Neural progenitor cell (in vitro differentiated cells): ENCODE data around the gene PPP2R1B. TPM values are rescaled to one million over a fixed set of nuclear protein-coding genes. Genes with fewer than 3 reads are reported as not detected.
A peak's percentile ranks its signal among the peaks of the same experiment; 100 is the strongest.
"Not testable (repeated sequence)": the region's sequence is repeated elsewhere in the genome, so short reads cannot be mapped to it uniquely, and the experiment has no call there.

Experiments used
- DNase-seq: peaks from one replicate; pipeline ENCODE4 v3.0.0-alpha.2; 2016; ENCODE audit warnings: low spot score
- H2AFZ ChIP-seq: fragments of 200-600 bp; sonication (generic); replicated peaks from 2 replicates; pipeline ENCODE4 v1.6.1; 2016; ENCODE audit warnings: antibody characterized with exemption
- H3F3A ChIP-seq: fragments of 200-600 bp; sonication (generic); 2 replicates; pipeline ENCODE4 v1.6.1; 2016; ENCODE audit warnings: antibody characterized with exemption, low read depth
- H3K27ac ChIP-seq: fragments of 200-600 bp; sonication (generic); 2 replicates; pipeline ENCODE4 v1.5.1; 2016; ENCODE audit warnings: mild to moderate bottlenecking
- H3K27me3 ChIP-seq: fragments of 200-600 bp; sonication (generic); 2 replicates; pipeline ENCODE4 v1.6.1; 2016; ENCODE audit warnings: mild to moderate bottlenecking, moderate library complexity
- H3K36me3 ChIP-seq: fragments of 200-600 bp; sonication (generic); 2 replicates; pipeline ENCODE4 v1.5.1; 2016
- H3K4me1 ChIP-seq: fragments of 200-600 bp; sonication (generic); 2 replicates; pipeline ENCODE4 v1.6.1; 2016; ENCODE audit warnings: mixed run types
- H3K4me2 ChIP-seq: fragments of 200-600 bp; sonication (generic); 2 replicates; pipeline ENCODE4 v1.6.1; 2016
- H3K4me3 ChIP-seq: fragments of 200-600 bp; sonication (generic); 2 replicates; pipeline ENCODE4 v1.5.1; 2016
- H3K79me2 ChIP-seq: fragments of 200-600 bp; sonication (generic); 2 replicates; pipeline ENCODE4 v1.6.1; 2016; ENCODE audit warnings: low read depth
- H3K9ac ChIP-seq: fragments of 200-600 bp; sonication (generic); 2 replicates; pipeline ENCODE4 v1.6.1; 2016
- H3K9me3 ChIP-seq: fragments of 200-600 bp; sonication (generic); 2 replicates; pipeline ENCODE4 v1.5.1; 2016; ENCODE audit warnings: low read depth
- H4K20me1 ChIP-seq: fragments of 200-600 bp; sonication (generic); 2 replicates; pipeline ENCODE4 v1.6.1; 2016; ENCODE audit warnings: low read depth
- H3K27ac Mint-ChIP-seq: 3 replicates; pipeline ENCODE4 v1.8.0; 2021; ENCODE audit warnings: mixed read lengths
- H3K27me3 Mint-ChIP-seq: 2 replicates; pipeline ENCODE4 v1.8.0; 2022; ENCODE audit warnings: low read depth, mild to moderate bottlenecking, inconsistent platforms, moderate library complexity, mixed read lengths; ENCODE audit not compliant: insufficient read depth
- H3K36me3 Mint-ChIP-seq: 3 replicates; pipeline ENCODE4 v1.8.0; 2021; ENCODE audit warnings: mixed read lengths
- H3K4me1 Mint-ChIP-seq: 3 replicates; pipeline ENCODE4 v1.8.0; 2021; ENCODE audit warnings: mixed read lengths
- H3K4me3 Mint-ChIP-seq: 3 replicates; pipeline ENCODE4 v1.8.0; 2021; ENCODE audit warnings: mild to moderate bottlenecking, moderate library complexity, mixed read lengths
- H3K9me3 Mint-ChIP-seq: 3 replicates; pipeline ENCODE4 v1.8.0; 2020; ENCODE audit warnings: mixed read lengths
- EZH2 ChIP-seq: fragments of 200-600 bp; sonication (generic); IDR thresholded peaks from 2 replicates; pipeline ENCODE4 v1.6.1; 2017; ENCODE audit warnings: antibody characterized with exemption, mild to moderate bottlenecking, moderate library complexity
- EZH2phosphoT487 ChIP-seq: fragments of 200-600 bp; sonication (generic); IDR thresholded peaks from 2 replicates; pipeline ENCODE4 v1.6.1; 2017; ENCODE audit warnings: antibody characterized with exemption
- total RNA-seq: library from RNA; depleted of rRNA; stranded (reverse); fragments of >200 nt; gene quantifications from 2 replicates; pipeline ENCODE4 v1.2.3, GENCODE V29; 2015; ENCODE audit warnings: low replicate concordance
- TF ChIP-seq, protein P1 (sequence below): fragments of 200-600 bp; sonication (generic); IDR thresholded peaks from 2 replicates; pipeline ENCODE4 v1.5.1; 2017; ENCODE audit warnings: antibody characterized with exemption, mild to moderate bottlenecking

PPP2R1B gene
- total RNA-seq, 1 donor from 2014 or later = 68.4 TPM

DNA sequence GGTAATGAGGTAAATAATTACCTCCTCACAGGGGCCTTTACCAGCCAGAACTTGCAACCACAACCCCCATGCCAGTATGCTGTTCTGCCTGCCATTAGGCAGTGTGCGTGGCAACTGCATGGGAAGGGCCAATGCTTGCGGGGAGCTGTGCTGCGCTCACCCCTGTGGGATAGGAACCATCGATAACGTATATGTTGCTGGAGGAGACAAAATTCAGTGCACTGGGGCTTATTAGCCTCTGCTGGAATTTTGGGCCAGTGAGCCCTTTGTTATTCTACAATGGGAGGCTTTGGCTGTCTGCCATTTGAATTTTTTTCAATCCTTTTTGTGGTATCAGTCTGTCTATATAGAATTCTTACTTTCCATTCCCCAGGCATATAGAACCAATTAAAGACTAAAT lies 47.3 kb downstream of the PPP2R1B start:
- Histone ChIP-seq H3K27ac (no peak overlapping the region), H3K27me3 (no peaks in the 10 kb centered on the region), H3K9me3 (no peaks in the 10 kb centered on the region), H3K9ac (no peak overlapping the region), H3K4me3 (no peak overlapping the region), H3K36me3 (no peaks in the 10 kb centered on the region), H3F3A (peaks cover 5% of the 10 kb centered on the region), H3K4me1 (peaks cover 17% of the 10 kb centered on the region), H3K79me2 (no peaks in the 10 kb centered on the region), H2AFZ (no peak overlapping the region), H4K20me1 (no peaks in the 10 kb centered on the region), H3K4me2 (peak overlapping the region; percentile 4)
- no peaks in the 10 kb centered on the region for H3K9me3 Mint-ChIP-seq
- H3K27me3 Mint-ChIP-seq = no peaks in the 10 kb centered on the region
- DNase-seq = peak; percentile 27
- H3K36me3 Mint-ChIP-seq = peaks cover 45% of the 10 kb centered on the region
- no peak overlapping the region for H3K27ac Mint-ChIP-seq
- no peak for TF ChIP-seq EZH2phosphoT487
- TF ChIP-seq, protein P1, sequence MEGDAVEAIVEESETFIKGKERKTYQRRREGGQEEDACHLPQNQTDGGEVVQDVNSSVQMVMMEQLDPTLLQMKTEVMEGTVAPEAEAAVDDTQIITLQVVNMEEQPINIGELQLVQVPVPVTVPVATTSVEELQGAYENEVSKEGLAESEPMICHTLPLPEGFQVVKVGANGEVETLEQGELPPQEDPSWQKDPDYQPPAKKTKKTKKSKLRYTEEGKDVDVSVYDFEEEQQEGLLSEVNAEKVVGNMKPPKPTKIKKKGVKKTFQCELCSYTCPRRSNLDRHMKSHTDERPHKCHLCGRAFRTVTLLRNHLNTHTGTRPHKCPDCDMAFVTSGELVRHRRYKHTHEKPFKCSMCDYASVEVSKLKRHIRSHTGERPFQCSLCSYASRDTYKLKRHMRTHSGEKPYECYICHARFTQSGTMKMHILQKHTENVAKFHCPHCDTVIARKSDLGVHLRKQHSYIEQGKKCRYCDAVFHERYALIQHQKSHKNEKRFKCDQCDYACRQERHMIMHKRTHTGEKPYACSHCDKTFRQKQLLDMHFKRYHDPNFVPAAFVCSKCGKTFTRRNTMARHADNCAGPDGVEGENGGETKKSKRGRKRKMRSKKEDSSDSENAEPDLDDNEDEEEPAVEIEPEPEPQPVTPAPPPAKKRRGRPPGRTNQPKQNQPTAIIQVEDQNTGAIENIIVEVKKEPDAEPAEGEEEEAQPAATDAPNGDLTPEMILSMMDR = no peak
- no peak overlapping the region for H3K4me3 Mint-ChIP-seq
- peaks cover 11% of the 10 kb centered on the region for H3K4me1 Mint-ChIP-seq

DNA sequence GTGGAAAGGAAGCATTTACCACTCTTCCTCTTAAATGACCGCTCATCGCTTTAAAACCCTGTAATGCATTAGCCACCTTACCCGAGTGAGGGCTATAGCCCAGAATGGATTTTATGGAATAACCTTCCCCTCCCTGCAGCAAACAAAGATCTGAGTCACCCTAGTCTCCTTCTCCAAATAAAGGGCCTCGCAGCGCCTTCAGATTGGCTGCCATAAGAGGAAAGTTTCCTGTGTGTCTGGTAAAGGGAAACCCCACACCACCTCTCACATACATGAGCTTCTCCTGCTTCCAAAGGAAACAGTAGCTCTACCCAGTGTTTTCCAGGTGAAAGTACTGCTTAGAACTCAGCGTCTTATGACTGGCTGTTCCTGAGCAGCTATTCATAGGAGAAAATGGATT lies 47.8 kb downstream of the PPP2R1B start:
- H3K79me2 ChIP-seq = no peaks in the 10 kb centered on the region
- peaks cover 11% of the 10 kb centered on the region for H3K4me1 Mint-ChIP-seq
- no peak for TF ChIP-seq EZH2
- no peak for TF ChIP-seq EZH2phosphoT487
- TF ChIP-seq, protein P1 = no peak
- H3K27ac Mint-ChIP-seq = no peak overlapping the region
- peaks cover 46% of the 10 kb centered on the region for H3K36me3 Mint-ChIP-seq
- no peaks in the 10 kb centered on the region for H3K36me3 ChIP-seq
- peak overlapping the region; percentile 40 for H3K27ac ChIP-seq
- no peaks in the 10 kb centered on the region for H3K27me3 ChIP-seq
- H3K9ac ChIP-seq = no peak overlapping the region
- no peaks in the 10 kb centered on the region for H4K20me1 ChIP-seq
- no peaks in the 10 kb centered on the region for H3K9me3 ChIP-seq
- no peak overlapping the region for H3K4me3 Mint-ChIP-seq
- no peaks in the 10 kb centered on the region for H3K9me3 Mint-ChIP-seq
- peak overlapping the region; percentile 4 for H3K4me2 ChIP-seq
- H3F3A ChIP-seq = peaks cover 5% of the 10 kb centered on the region
- H3K27me3 Mint-ChIP-seq = no peaks in the 10 kb centered on the region
- peaks cover 17% of the 10 kb centered on the region for H3K4me1 ChIP-seq
- no peak for DNase-seq
- H3K4me3 ChIP-seq = no peak overlapping the region
- H2AFZ ChIP-seq = no peak overlapping the region

DNA sequence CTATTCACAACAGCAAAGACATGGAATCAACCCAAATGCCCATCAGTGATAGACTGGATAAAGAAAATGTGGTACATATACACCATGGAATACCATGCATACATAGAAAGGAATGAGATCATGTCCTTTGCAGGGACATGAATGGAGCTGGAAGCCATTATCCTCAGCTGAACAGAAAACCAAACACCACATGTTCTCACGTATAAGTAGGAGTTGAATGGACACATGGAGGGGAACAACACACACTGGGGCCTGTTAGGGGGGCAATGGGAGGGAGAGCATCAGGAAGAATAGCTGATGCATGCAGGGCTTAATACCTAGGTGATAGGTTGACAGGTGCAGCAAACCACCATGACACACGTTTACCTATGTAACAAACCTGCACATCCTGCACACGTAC lies 48.5 kb downstream of the PPP2R1B start:
- H3K79me2 ChIP-seq, H3K4me2 ChIP-seq, H3F3A ChIP-seq, H3K36me3 ChIP-seq, H3K27me3 ChIP-seq, H3K9me3 Mint-ChIP-seq, H3K27ac ChIP-seq, H3K9me3 ChIP-seq, H3K4me3 ChIP-seq, H3K4me3 Mint-ChIP-seq, H3K27ac Mint-ChIP-seq, H3K27me3 Mint-ChIP-seq, DNase-seq, H3K9ac ChIP-seq, H2AFZ ChIP-seq, H4K20me1 ChIP-seq: not testable (repeated sequence)
- peaks cover 17% of the 10 kb centered on the region for H3K4me1 ChIP-seq
- peaks cover 11% of the 10 kb centered on the region for H3K4me1 Mint-ChIP-seq
- H3K36me3 Mint-ChIP-seq = peaks cover 44% of the 10 kb centered on the region

DNA sequence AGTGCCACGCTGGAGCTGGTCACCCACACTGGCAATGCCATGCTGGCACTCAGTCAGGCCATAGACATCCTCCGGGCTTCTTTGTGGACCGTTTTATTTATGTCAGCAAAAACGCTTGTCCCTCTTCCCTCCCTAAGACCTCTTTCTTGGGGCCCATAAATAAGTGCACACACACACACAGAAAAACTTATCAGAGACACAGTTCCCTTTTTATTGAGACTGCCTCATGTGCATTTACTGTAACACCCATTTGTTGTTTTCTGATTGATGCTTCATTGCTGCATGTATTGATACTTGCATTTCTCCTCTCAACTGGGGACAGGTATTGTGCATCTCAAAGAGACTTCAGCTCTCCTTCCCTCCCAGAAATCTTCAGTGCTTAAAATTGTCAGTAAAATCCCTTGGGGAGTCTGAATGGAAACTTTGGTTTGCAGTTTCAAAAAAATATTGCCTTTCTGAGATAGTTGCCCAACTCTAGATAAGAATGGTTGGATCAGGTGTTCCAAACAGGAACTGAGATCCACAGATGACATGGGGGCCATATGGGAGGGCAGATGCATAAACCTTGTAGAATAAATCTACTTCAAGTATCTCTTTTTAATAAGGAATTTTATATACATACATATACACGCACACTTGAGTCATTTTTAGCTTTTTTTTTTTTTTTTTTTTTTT lies 50.9 kb downstream of the PPP2R1B start:
- no peaks in the 10 kb centered on the region for H4K20me1 ChIP-seq
- H3K36me3 ChIP-seq = no peaks in the 10 kb centered on the region
- H3K4me3 ChIP-seq = no peak overlapping the region
- no peaks in the 10 kb centered on the region for H3K9me3 Mint-ChIP-seq
- no peaks in the 10 kb centered on the region for H3K27me3 ChIP-seq
- H3K4me1 Mint-ChIP-seq = peaks cover 11% of the 10 kb centered on the region
- no peaks in the 10 kb centered on the region for H3K9me3 ChIP-seq
- H3K4me3 Mint-ChIP-seq = no peak overlapping the region
- H3K27me3 Mint-ChIP-seq = no peaks in the 10 kb centered on the region
- peaks cover 17% of the 10 kb centered on the region for H3K4me1 ChIP-seq
- H2AFZ ChIP-seq = no peak overlapping the region
- no peak overlapping the region for H3K4me2 ChIP-seq
- no peak for DNase-seq
- no peak overlapping the region for H3K27ac Mint-ChIP-seq
- peaks cover 40% of the 10 kb centered on the region for H3K36me3 Mint-ChIP-seq
- no peak overlapping the region for H3K27ac ChIP-seq
- no peaks in the 10 kb centered on the region for H3K79me2 ChIP-seq
- TF ChIP-seq EZH2phosphoT487 (no peak), EZH2 (no peak)
- TF ChIP-seq, protein P1 = no peak
- peaks cover 5% of the 10 kb centered on the region for H3F3A ChIP-seq
- H3K9ac ChIP-seq = no peak overlapping the region
